ENCODE measurements around the gene LCP2. TPM values are rescaled to one million over a fixed set of nuclear protein-coding genes. Genes with fewer than 3 reads are reported as not detected.

The LCP2 gene
- total RNA-seq, 1 experiment from 2014 or later, result not detected

DNA sequence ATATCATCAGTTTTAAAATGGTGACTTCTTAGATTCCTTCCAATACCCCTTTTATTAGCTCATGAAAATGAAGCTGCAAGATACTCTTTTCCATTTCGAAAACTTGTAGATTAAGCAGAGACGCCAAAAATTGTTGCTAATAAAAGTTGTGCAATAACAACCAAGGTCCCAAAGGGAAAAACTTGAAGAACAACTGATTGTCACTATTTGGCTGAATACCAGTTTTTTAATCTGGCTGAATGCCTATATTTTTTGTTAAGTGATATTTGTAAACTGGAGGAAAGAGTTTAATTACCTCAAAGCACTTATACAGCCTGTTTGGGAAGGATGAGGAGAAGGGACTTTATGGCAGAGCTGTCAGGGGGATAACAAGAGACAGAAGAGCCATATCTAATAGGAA is 50.2 kb downstream of the LCP2 start:
- Histone ChIP-seq H2BK12ac (ENCODE audit: insufficient read length, low read depth, low read length) (no peak overlapping the region), H2BK5ac (ENCODE audit: insufficient read length, low read length) (no peak overlapping the region), H3K4ac (ENCODE audit: low read depth, low read length) (no peak overlapping the region), H2BK120ac (ENCODE audit: low read depth, low read length, poor library complexity, severe bottlenecking) (no peak overlapping the region), H3K27ac (ENCODE audit: insufficient read length, low read depth, low read length) (no peak overlapping the region), H3K9ac (ENCODE audit: extremely low read depth, insufficient read length, low read length) (no peak overlapping the region), H3K9me3 (ENCODE audit: control insufficient read depth, low read depth, low read length) (no peaks in the 10 kb centered on the region), H3T11ph (ENCODE audit: low read length) (no peak overlapping the region), H3K27me3 (ENCODE audit: insufficient read depth, low read length) (no peaks in the 10 kb centered on the region), H4K20me1 (ENCODE audit: control insufficient read depth, insufficient read depth, insufficient read length) (no peaks in the 10 kb centered on the region), H3K4me2 (ENCODE audit: insufficient read depth, insufficient read length, low read length) (no peak overlapping the region), H2AK5ac (ENCODE audit: insufficient read length, low read length) (no peak overlapping the region), H3K79me2 (ENCODE audit: insufficient read depth, low read length) (no peaks in the 10 kb centered on the region), H2BK20ac (ENCODE audit: low read depth, low read length, poor library complexity, severe bottlenecking) (no peak overlapping the region), H3K14ac (ENCODE audit: insufficient read depth, low read length) (no peak overlapping the region), H3K79me1 (ENCODE audit: insufficient read depth, low read depth, low read length, poor library complexity, severe bottlenecking) (no peaks in the 10 kb centered on the region), H4K8ac (replicated peaks; ENCODE audit: insufficient read length, low read depth, low read length) (no peak overlapping the region), H3K4me1 (ENCODE audit: insufficient read depth, low read length) (peaks cover 3% of the 10 kb centered on the region; the same call in 1 of the 2 replicates), H2BK15ac (ENCODE audit: low read depth, low read length) (no peak overlapping the region), H4K91ac (ENCODE audit: insufficient read length, low read depth, low read length) (no peak overlapping the region), H3K23me2 (ENCODE audit: insufficient read length, low read depth, low read length, poor library complexity, severe bottlenecking) (no peaks in the 10 kb centered on the region), H3K18ac (ENCODE audit: insufficient read length, low read depth, low read length) (no peak overlapping the region), H3K23ac (ENCODE audit: insufficient read length, low read depth, low read length) (no peak overlapping the region), H3K56ac (ENCODE audit: insufficient read length, low read depth, low read length) (no peak overlapping the region), H2AFZ (ENCODE audit: low read length) (no peak overlapping the region), H4K5ac (ENCODE audit: insufficient read length, low read depth, low read length) (no peak overlapping the region)
- TF ChIP-seq, protein P1, sequence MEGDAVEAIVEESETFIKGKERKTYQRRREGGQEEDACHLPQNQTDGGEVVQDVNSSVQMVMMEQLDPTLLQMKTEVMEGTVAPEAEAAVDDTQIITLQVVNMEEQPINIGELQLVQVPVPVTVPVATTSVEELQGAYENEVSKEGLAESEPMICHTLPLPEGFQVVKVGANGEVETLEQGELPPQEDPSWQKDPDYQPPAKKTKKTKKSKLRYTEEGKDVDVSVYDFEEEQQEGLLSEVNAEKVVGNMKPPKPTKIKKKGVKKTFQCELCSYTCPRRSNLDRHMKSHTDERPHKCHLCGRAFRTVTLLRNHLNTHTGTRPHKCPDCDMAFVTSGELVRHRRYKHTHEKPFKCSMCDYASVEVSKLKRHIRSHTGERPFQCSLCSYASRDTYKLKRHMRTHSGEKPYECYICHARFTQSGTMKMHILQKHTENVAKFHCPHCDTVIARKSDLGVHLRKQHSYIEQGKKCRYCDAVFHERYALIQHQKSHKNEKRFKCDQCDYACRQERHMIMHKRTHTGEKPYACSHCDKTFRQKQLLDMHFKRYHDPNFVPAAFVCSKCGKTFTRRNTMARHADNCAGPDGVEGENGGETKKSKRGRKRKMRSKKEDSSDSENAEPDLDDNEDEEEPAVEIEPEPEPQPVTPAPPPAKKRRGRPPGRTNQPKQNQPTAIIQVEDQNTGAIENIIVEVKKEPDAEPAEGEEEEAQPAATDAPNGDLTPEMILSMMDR (conservative IDR thresholded peaks at IDR 0.05), result no peak
- Mint-ChIP-seq H3K27me3 (ENCODE audit: low read depth) (peaks cover 2% of the 10 kb centered on the region; the same call in 1 of the 2 replicates), H3K36me3 (ENCODE audit: insufficient read depth in 1 of 3, low read depth in 3 of 3) (peaks cover 0 to 12% (median 4%) of the 10 kb centered on the region in 3 experiments; a peak in 4 of 7 replicates), H3K4me1 (peaks cover 45 to 46% of the 10 kb centered on the region in 2 experiments), H3K27ac (no peak overlapping the region; a peak in 1 of 7 replicates), H3K4me3 (no peak overlapping the region), H3K9me3 (peaks cover 0 to 7% of the 10 kb centered on the region in 2 experiments; a peak in 2 of 5 replicates)
- DNase-seq, result no peak
- WGBS (ENCODE audit: extremely low coverage, insufficient read length, low lambda C conversion rate), result no CpG with 5 or more reads among the region's 2 CpGs

Measured in H9 (cell line).